CD4-positive, alpha-beta T cell treated with Interleukin-12 subunit alpha and Interleukin-12 subunit beta, for 1 hour (primary cell): ENCODE measurements around the gene GLRX2.
A peak's percentile ranks its signal among the peaks of the same experiment; 100 is the strongest.
"Not testable (repeated sequence)": the region's sequence is repeated elsewhere in the genome, so short reads cannot be mapped to it uniquely, and the experiment has no call there.

Experiments
- DNase-seq: peaks from one replicate; pipeline ENCODE4 v3.0.0-alpha.2; 2020

Gene GLRX2

GRCh38 chr1:193104907-193105820 is at the start of gene GLRX2:
Gene GLRX2, minus strand, starts transcription at chr1:193105414. Its CDS starts 32 bp downstream, at chr1:193105382.
- peak; percentile 60 for DNase-seq

- no peak for DNase-seq
Measured at GRCh38 chr1:193144999-193145398, 39.8 kb upstream of the GLRX2 start.

GRCh38 chr1:193144361-193144938 is 39.2 kb upstream of the GLRX2 start:
- no peak for DNase-seq

- peak; percentile 17 for DNase-seq
Measured at GRCh38 chr1:193143285-193143684, 38.1 kb upstream of the GLRX2 start.

- DNase-seq = no peak
Measured at GRCh38 chr1:193142409-193142808, 37.2 kb upstream of the GLRX2 start.

GRCh38 chr1:193141804-193142203 is 36.6 kb upstream of the GLRX2 start:
- peak; percentile 18 for DNase-seq

- no peak for DNase-seq
Measured at GRCh38 chr1:193140254-193140653, 35.0 kb upstream of the GLRX2 start.

GRCh38 chr1:193131266-193131860 is 26.1 kb upstream of the GLRX2 start:
- DNase-seq = no peak

GRCh38 chr1:193125369-193125768 is 20.2 kb upstream of the GLRX2 start:
- DNase-seq = no peak

- DNase-seq = no peak
Measured at GRCh38 chr1:193123751-193124150, 18.5 kb upstream of the GLRX2 start.

- DNase-seq = peak; percentile 99
Measured at GRCh38 chr1:193121616-193122593, 16.7 kb upstream of the GLRX2 start, which contains the start of gene CDC73. Gene CDC73, plus strand, starts transcription at chr1:193122031. Its CDS starts 170 bp downstream, at chr1:193122201.

- DNase-seq = no peak
Measured at GRCh38 chr1:193120604-193121166, 15.5 kb upstream of the GLRX2 start.

- DNase-seq = no peak
Measured at GRCh38 chr1:193118803-193119730, 13.9 kb upstream of the GLRX2 start.

- DNase-seq = no peak
Measured at GRCh38 chr1:193118194-193118593, 13.0 kb upstream of the GLRX2 start.

- not testable (repeated sequence) for DNase-seq
Measured at GRCh38 chr1:193117167-193117566, 12.0 kb upstream of the GLRX2 start.

GRCh38 chr1:193115629-193116227 is 10.5 kb upstream of the GLRX2 start:
- DNase-seq = no peak

- no peak for DNase-seq
Measured at GRCh38 chr1:193114485-193115095, 9.4 kb upstream of the GLRX2 start.

GRCh38 chr1:193113992-193114332 is 8.7 kb upstream of the GLRX2 start:
- no peak for DNase-seq

GRCh38 chr1:193113258-193113991 is 8.2 kb upstream of the GLRX2 start:
- DNase-seq = no peak
